ENCODE results near the gene KAZN.

GRCh38 chr1:14876747-14877146 is 278.3 kb downstream of the KAZN start:
- TF ChIP-seq CTCF (IDR thresholded peaks at IDR 0.05) (no peak), MAX (IDR thresholded peaks at IDR 0.05; ENCODE audit: low read depth) (no peak), EP300 (IDR thresholded peaks at IDR 0.05; ENCODE audit: borderline replicate concordance in 1 of 2, low read depth in 1 of 2, low read length in 1 of 2) (no peak), RAD21 (IDR thresholded peaks at IDR 0.05; ENCODE audit: low read length) (no peak), PBX3 (IDR thresholded peaks at IDR 0.05) (no peak), TAF1 (IDR thresholded peaks at IDR 0.05; ENCODE audit: borderline replicate concordance, low read depth, low read length) (no peak), REST (IDR thresholded peaks at IDR 0.05; ENCODE audit: low read depth, low read length) (no peak), POLR2AphosphoS5 (IDR thresholded peaks at IDR 0.05; ENCODE audit: low read depth, low read length) (no peak), TEAD4 (IDR thresholded peaks at IDR 0.05; ENCODE audit: borderline replicate concordance, insufficient read depth) (no peak)
